Epithelial cell of proximal tubule (primary cell): ENCODE measurements around the gene GPR141. TPM values are rescaled to one million over a fixed set of nuclear protein-coding genes. Genes with fewer than 3 reads are reported as not detected.

Experiments
- DNase-seq: peaks from one replicate; pipeline ENCODE4 v3.0.0-alpha.2; 2011; ENCODE audit warnings: low read depth
- H3K4me3 ChIP-seq: 2 replicates; pipeline ENCODE4 v1.5.1; 2011; ENCODE audit warnings: low read depth, mild to moderate bottlenecking, low read length
- CTCF ChIP-seq: conservative IDR thresholded peaks from 2 replicates; pipeline ENCODE4 v1.5.1; 2012; ENCODE audit warnings: low read depth, mild to moderate bottlenecking, low read length
- total RNA-seq: library from RNA; depleted of rRNA; stranded (reverse); fragments of >200 nt; gene quantifications from 2 replicates; pipeline ENCODE4 v1.2.3, GENCODE V29; 2015

Gene GPR141
- total RNA-seq, 1 donor from 2014 or later: not detected

- DNase-seq: no peak
- no peak for TF ChIP-seq CTCF
- H3K4me3 ChIP-seq: no peak overlapping the region
These were observed 88.2 kb downstream of the GPR141 start for GRCh38 chr7:37771801-37772200.

DNA sequence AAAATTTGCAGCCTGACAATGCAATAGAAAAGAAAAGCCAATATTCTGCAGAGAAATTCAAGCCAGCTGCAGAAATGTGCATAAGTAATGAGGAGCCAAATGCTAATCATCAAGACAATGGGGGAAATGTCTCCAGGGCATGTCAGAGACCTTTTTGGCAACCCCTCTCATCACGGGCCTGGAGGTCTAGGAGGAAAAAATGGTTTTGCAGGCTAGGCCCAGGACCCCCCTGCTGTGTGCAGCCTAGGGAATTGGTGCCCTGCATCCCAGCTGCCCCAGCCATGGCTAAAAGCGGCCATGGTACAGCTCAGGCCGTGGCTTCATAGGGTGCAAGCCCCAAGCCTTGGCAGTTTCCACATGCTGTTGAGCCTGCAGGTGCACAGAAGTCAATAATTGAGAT lies 92.4 kb downstream of the GPR141 start:
- TF ChIP-seq CTCF: no peak
- no peak overlapping the region for H3K4me3 ChIP-seq

GRCh38 chr7:37781156-37781555 lies 97.6 kb downstream of the GPR141 start:
- DNase-seq: no peak
- TF ChIP-seq CTCF: no peak
- H3K4me3 ChIP-seq: no peak overlapping the region

More for the DNA sequence above, 92.4 kb downstream of the GPR141 start:
- no peak for DNase-seq

DNA sequence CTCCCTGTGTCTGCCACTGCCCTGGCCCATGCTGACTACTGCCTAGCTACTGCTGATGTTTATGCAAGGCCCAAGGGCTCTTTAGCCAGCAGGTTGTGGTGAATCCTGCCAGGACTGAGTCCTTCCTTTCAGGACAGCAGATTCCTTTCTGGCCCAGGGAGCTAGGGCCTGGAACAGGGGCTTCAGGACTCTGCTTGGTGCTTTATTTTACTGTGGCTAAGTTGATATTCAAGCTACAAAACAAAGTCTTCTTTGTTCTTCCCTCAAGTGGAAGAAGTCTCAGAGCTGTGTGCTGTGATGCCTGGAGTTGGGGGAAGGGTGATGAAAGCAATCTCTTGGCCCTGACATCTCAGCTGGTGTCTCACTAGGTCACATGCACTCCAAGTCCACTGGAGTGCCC lies 98.6 kb downstream of the GPR141 start:
- H3K4me3 ChIP-seq: no peak overlapping the region
- no peak for TF ChIP-seq CTCF
- no peak for DNase-seq

GRCh38 chr7:37784015-37784414 lies 100.4 kb downstream of the GPR141 start:
- no peak for DNase-seq

DNA sequence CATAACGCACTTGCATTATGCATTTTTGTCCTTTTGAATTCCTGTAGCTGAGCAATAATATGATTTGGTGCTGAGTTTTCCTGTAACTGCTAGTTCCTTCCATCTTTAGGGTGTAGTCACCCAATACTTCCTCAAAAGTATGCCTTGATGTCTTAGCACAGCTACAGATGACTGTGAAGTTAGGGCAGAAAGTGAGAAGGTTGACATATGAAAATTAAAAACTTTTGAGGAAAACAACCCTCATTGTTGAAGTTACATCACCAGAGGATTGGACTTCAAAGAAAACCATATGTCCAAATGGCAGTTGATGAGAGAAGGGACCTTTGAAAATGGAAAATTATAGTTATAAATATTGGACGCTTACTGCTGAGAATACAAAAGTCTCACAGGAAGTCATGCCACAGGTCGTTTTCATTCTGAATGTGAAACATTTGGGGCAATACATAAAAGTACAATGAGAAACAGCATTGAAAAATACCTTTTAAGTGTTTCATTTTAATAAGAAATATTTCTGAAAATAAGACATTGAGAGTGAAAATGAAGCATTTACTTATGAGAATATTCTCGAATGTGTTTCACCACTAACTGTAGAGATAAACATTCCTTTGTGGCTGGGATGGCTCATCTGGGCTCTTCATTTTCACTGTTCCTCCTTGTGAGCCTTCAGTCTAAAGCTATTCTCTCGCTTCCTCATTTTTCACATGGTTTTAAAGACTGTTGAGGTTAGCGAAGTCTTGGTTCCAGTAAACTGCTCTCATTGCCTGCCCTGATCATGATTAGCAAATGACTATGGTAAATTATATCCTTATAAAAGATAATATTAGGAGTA lies 103.4 kb downstream of the GPR141 start:
- H3K4me3 ChIP-seq: no peak overlapping the region
- TF ChIP-seq CTCF: no peak
- no peak for DNase-seq

More at GRCh38 chr7:37784015-37784414, 100.4 kb downstream of the GPR141 start:
- H3K4me3 ChIP-seq: no peak overlapping the region
- TF ChIP-seq CTCF: no peak

Other genes with a start within 250 kb of the GPR141 start
- 0.69 and 1.2 TPM in 2 replicates for gene ELMO1, start 234.9 kb upstream of the GPR141 start, total RNA-seq
- not detected in 2 replicates for gene NME8, start 164.8 kb downstream of the GPR141 start, total RNA-seq
- gene SFRP4, start 233.1 kb downstream of the GPR141 start, total RNA-seq: 0.06 TPM in 1 of 2 replicates, not detected in the other
- 33.6 and 39.3 TPM in 2 replicates for gene EPDR1, start 236.9 kb downstream of the GPR141 start, total RNA-seq